GM19455 (cell line): ENCODE data around the gene TMEM238L.

ENCODE experiments used
- ATAC-seq: cut with Tn5 transposase; IDR thresholded peaks from one replicate; pipeline ENCODE4 v1.9.1; 2021; ENCODE audit not compliant: unreplicated experiment

TMEM238L gene

GRCh38 chr17:10775740-10776356, 28.1 kb downstream of the TMEM238L start:
- no peak for ATAC-seq

GRCh38 chr17:10775058-10775457, 28.8 kb downstream of the TMEM238L start:
- no peak for ATAC-seq

- ATAC-seq: no peak
These were observed 30.5 kb downstream of the TMEM238L start for GRCh38 chr17:10773391-10773790.

GRCh38 chr17:10772425-10773380, 31.2 kb downstream of the TMEM238L start:
- no peak for ATAC-seq

- no peak for ATAC-seq
These were observed 32.8 kb downstream of the TMEM238L start for GRCh38 chr17:10771148-10771547.

- ATAC-seq: no peak
These were observed 34.1 kb downstream of the TMEM238L start for GRCh38 chr17:10769840-10770239.

GRCh38 chr17:10768750-10769251, 35.1 kb downstream of the TMEM238L start:
- no peak for ATAC-seq

GRCh38 chr17:10767232-10767631, 36.7 kb downstream of the TMEM238L start:
- ATAC-seq: no peak

GRCh38 chr17:10762037-10762436, 41.9 kb downstream of the TMEM238L start:
- no peak for ATAC-seq

GRCh38 chr17:10761281-10761680, 42.6 kb downstream of the TMEM238L start:
- ATAC-seq: no peak

- no peak for ATAC-seq
These were observed 45.8 kb downstream of the TMEM238L start for GRCh38 chr17:10758062-10758461.

GRCh38 chr17:10757647-10758046, 46.3 kb downstream of the TMEM238L start:
- no peak for ATAC-seq

- no peak for ATAC-seq
These were observed 46.8 kb downstream of the TMEM238L start for GRCh38 chr17:10757067-10757466.

- no peak for ATAC-seq
These were observed 47.3 kb downstream of the TMEM238L start for GRCh38 chr17:10756619-10757018.

- ATAC-seq: no peak
These were observed 47.7 kb downstream of the TMEM238L start for GRCh38 chr17:10756185-10756584.

GRCh38 chr17:10755592-10756127, 48.2 kb downstream of the TMEM238L start:
- ATAC-seq: no peak

- ATAC-seq: no peak
These were observed 48.9 kb downstream of the TMEM238L start for GRCh38 chr17:10754861-10755591.

- no peak for ATAC-seq
These were observed 49.8 kb downstream of the TMEM238L start for GRCh38 chr17:10754109-10754508.

GRCh38 chr17:10752696-10753095, 51.2 kb downstream of the TMEM238L start:
- no peak for ATAC-seq

- ATAC-seq: no peak
These were observed 52.3 kb downstream of the TMEM238L start for GRCh38 chr17:10751563-10751962.

GRCh38 chr17:10750210-10750609, 53.7 kb downstream of the TMEM238L start:
- ATAC-seq: no peak
